ENCODE measurements around the gene NRDC. TPM values are rescaled to one million over a fixed set of nuclear protein-coding genes. Genes with fewer than 3 reads are reported as not detected.

Gene NRDC
- total RNA-seq, 4 donors from 2014 or later = 53.3 to 61.5 (median 57.9) TPM

- 64% methylated on average over 4 of the region's 4 CpGs for WGBS
- H3K9me3 ChIP-seq = no peaks in the 10 kb centered on the region
- no peaks in the 10 kb centered on the region for H3K4me1 ChIP-seq
- no peak for TF ChIP-seq POLR2AphosphoS5 (IDR thresholded peaks at IDR 0.05)
- TF ChIP-seq, protein P1, sequence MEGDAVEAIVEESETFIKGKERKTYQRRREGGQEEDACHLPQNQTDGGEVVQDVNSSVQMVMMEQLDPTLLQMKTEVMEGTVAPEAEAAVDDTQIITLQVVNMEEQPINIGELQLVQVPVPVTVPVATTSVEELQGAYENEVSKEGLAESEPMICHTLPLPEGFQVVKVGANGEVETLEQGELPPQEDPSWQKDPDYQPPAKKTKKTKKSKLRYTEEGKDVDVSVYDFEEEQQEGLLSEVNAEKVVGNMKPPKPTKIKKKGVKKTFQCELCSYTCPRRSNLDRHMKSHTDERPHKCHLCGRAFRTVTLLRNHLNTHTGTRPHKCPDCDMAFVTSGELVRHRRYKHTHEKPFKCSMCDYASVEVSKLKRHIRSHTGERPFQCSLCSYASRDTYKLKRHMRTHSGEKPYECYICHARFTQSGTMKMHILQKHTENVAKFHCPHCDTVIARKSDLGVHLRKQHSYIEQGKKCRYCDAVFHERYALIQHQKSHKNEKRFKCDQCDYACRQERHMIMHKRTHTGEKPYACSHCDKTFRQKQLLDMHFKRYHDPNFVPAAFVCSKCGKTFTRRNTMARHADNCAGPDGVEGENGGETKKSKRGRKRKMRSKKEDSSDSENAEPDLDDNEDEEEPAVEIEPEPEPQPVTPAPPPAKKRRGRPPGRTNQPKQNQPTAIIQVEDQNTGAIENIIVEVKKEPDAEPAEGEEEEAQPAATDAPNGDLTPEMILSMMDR (IDR thresholded peaks at IDR 0.05) = no peak
- no peak for TF ChIP-seq EP300 (IDR thresholded peaks at IDR 0.05)
- TF ChIP-seq POLR2A (IDR thresholded peaks at IDR 0.05; ENCODE audit: low read depth) = no peak
- H3K27ac ChIP-seq (replicated peaks in 1 of 4) = no peak overlapping the region
- DNase-seq (ENCODE audit: extremely low spot score) = no peak
- intact Hi-C loops (cut with DNase I) = no loop called here
- H3K36me3 ChIP-seq = no peaks in the 10 kb centered on the region
- H3K27me3 ChIP-seq = peaks cover 0 to 66% (median 3%) of the 10 kb centered on the region in 4 donors
- no peak overlapping the region for H3K4me3 ChIP-seq
These were observed 31.9 kb upstream of the NRDC start for GRCh38 chr1:51910221-51911000.

DNA sequence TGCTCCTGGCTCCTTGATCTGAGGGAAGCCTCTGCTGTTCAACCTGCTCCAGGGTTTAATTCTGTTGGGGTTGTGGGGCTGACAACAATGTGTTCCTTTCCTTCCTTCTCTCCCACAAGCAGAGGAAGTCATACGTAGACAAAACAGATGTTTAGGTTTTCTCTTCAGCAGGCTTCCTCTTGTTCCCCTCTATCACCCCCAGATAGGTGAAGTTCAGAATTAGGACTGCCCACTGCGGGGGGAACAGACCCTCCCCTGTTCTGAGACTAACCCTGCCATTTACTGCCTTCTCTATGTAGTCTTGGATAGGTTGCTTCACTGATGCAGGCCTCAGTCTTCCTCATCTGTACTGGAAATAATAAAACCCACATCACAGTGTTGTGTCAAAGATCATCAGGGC lies 30.0 kb upstream of the NRDC start:
- Histone ChIP-seq H3K27me3 (peaks cover 0 to 67% (median 3%) of the 10 kb centered on the region in 4 donors), H3K4me1 (no peaks in the 10 kb centered on the region), H3K27ac (replicated peaks in 1 of 4) (no peak overlapping the region), H3K4me3 (no peak overlapping the region), H3K36me3 (no peaks in the 10 kb centered on the region), H3K9me3 (no peaks in the 10 kb centered on the region)
- intact Hi-C loops (cut with DNase I) = no loop called here
- no peak for DNase-seq (ENCODE audit: extremely low spot score)
- WGBS = 59% methylated on average over 2 of the region's 2 CpGs
- TF ChIP-seq POLR2A (IDR thresholded peaks at IDR 0.05; ENCODE audit: low read depth) = no peak
- TF ChIP-seq EP300 (IDR thresholded peaks at IDR 0.05) = no peak

- DNase-seq (ENCODE audit: extremely low spot score) = no peak
- TF ChIP-seq POLR2AphosphoS5 (IDR thresholded peaks at IDR 0.05) (no peak), POLR2A (IDR thresholded peaks at IDR 0.05; ENCODE audit: low read depth) (no peak), EP300 (IDR thresholded peaks at IDR 0.05) (no peak)
- TF ChIP-seq, protein P1 (IDR thresholded peaks at IDR 0.05) = no peak
- Histone ChIP-seq H3K27ac (replicated peaks in 1 of 4) (no peak overlapping the region), H3K27me3 (peaks cover 0 to 69% (median 3%) of the 10 kb centered on the region in 4 donors), H3K9me3 (no peaks in the 10 kb centered on the region), H3K4me3 (no peak overlapping the region), H3K36me3 (no peaks in the 10 kb centered on the region), H3K4me1 (no peaks in the 10 kb centered on the region)
- intact Hi-C loops (cut with DNase I) = no loop called here
- 66% methylated on average over 4 of the region's 4 CpGs for WGBS
These were observed 28.7 kb upstream of the NRDC start for GRCh38 chr1:51907079-51907702.

GRCh38 chr1:51906306-51907078 lies 28.0 kb upstream of the NRDC start:
- Histone ChIP-seq H3K9me3 (no peaks in the 10 kb centered on the region), H3K4me3 (no peak overlapping the region), H3K36me3 (no peaks in the 10 kb centered on the region), H3K27ac (replicated peaks in 1 of 4) (no peak overlapping the region), H3K27me3 (peaks cover 0 to 62% (median 3%) of the 10 kb centered on the region in 4 donors), H3K4me1 (no peaks in the 10 kb centered on the region)
- intact Hi-C loops (cut with DNase I) = no loop called here
- TF ChIP-seq POLR2A (IDR thresholded peaks at IDR 0.05; ENCODE audit: low read depth) (no peak), POLR2AphosphoS5 (IDR thresholded peaks at IDR 0.05) (no peak), EP300 (IDR thresholded peaks at IDR 0.05) (no peak)
- TF ChIP-seq, protein P1 (IDR thresholded peaks at IDR 0.05) = no peak
- 52% methylated on average over 4 of the region's 4 CpGs for WGBS
- no peak for DNase-seq (ENCODE audit: extremely low spot score)

- H3K27ac ChIP-seq (replicated peaks in 1 of 4) = no peak overlapping the region
- peaks cover 0 to 53% (median 2%) of the 10 kb centered on the region in 4 donors for H3K27me3 ChIP-seq
- H3K4me1 ChIP-seq = no peaks in the 10 kb centered on the region
- no peaks in the 10 kb centered on the region for H3K36me3 ChIP-seq
- no peak for TF ChIP-seq POLR2A (IDR thresholded peaks at IDR 0.05; ENCODE audit: low read depth)
- H3K4me3 ChIP-seq = no peak overlapping the region
- no peaks in the 10 kb centered on the region for H3K9me3 ChIP-seq
- 85% methylated on average over 5 of the region's 5 CpGs for WGBS
- no peak for DNase-seq (ENCODE audit: extremely low spot score)
- intact Hi-C loops (cut with DNase I) = no loop called here
These were observed 23.9 kb upstream of the NRDC start for GRCh38 chr1:51902456-51902855.
